Activated CD4-positive, CD25-positive, alpha-beta regulatory T cell treated with anti-CD3 and anti-CD28 coated beads, Interleukin-2, amount 50 U/mL, for 24 hours (primary cell): ENCODE measurements around the gene RNH1.

Source experiments
- ATAC-seq, 2 donors: fragments of 150-1000 bp; cut with Tn5 transposase; one replicate each; pipeline ENCODE4 v1.10.0; 2021; ENCODE audit warnings: mild to moderate bottlenecking in 1 of 2, moderate library complexity in 1 of 2

RNH1 gene

DNA sequence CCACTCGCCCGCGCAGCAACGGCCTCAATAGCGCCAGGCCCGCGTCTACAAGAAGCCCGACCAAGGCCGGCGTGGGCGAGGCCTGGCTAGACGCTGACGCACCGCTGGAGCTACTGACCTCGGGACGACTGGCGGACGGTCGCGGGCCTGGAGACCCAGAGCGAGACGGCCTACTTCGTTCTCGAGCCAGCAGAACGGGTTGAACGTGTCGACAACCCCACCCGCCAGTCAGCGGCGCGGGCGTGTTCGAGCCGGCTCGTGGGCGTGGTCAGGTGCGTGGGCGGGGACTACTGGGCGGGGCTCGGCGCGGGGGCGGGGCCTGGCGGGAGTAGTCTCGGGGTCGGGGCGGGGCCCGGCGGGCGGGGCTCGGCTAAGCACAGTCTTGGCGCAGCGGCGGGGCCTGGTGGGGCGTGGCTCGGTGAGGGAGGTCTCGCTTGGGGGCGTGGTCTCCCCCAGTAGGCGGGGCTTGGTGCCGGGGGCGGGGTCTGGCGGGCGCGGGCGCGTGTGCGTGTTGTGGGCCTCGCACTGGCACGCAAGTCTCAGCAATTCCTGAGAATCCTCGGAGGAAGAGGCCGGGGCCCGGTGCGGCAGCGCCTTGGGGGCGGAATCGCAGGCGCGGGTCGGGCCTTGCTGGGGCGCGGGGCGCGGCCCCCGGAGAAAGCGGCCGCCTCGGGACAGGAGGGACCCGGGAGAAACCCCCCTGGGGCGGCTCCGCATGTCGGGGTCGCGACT is at the start of gene RNH1:
RNH1 (minus strand) TSS at position 248 of the 732 bp plus-strand sequence. CDS start 5,080 bp downstream, outside the sequence.
- ATAC-seq: peak; percentile 68 to 71

- ATAC-seq: no peak
Measured at GRCh38 chr11:555780-556661, 49.0 kb upstream of the RNH1 start.

- no peak for ATAC-seq
Measured at GRCh38 chr11:555227-555779, 48.3 kb upstream of the RNH1 start.

DNA sequence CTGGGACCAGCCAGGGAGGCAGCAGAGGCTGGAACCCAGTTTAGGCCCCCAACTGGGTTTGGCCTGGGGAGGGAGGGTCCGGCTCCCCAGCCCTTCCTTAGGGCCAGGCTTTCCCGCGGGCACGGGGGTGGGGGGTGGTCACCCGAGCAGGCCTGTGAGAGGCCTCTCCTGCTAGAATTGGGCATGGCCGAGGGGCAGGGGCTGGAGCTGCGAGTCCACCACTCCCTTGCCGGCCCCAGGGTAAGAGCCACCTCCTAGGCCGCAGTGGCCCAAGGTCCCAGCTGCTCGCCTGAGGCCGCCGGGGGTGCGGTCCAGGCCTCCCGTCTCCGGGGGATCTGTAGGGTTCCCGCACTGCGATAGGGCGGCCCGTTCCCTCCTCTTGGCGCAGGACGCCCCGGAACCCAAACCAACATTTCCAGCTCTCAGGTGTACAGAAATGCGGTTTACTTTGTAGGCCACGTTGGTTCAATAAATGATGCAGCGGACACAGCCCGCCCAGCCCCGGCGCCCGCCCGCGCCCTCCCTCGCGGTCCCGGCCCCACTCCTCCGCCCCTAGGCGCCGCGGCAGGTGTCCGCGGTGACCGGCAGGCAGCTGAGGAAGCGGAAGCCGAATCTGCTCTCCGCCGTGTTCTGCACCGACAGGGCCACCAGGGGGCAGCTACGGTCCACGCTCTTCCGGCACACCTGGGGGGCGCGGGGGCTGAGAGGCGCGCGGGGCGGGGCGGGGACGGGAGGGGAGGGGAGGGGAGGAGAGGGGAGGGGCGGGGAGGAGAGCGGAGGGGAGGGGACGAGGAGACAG is 47.6 kb upstream of the RNH1 start:
- peak; percentile 78 to 84 for ATAC-seq

DNA sequence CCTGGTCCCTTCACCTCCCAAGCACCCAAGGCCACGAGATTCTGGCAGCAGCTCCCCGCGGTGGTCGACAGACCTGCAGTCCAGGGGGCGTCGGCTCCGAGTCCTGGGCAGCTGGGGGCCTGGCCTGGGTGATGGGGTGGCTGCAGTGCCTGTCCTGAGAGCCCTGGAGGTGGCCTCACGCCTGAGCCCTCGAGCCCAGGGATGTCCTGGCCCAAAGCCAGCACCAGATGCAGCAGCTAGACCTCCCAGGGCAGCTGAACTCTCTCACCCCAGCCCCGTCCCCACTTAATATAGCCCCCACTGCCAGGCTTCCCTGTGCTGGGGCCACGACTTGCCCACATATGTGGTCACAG is 46.9 kb upstream of the RNH1 start:
- ATAC-seq: no peak

DNA sequence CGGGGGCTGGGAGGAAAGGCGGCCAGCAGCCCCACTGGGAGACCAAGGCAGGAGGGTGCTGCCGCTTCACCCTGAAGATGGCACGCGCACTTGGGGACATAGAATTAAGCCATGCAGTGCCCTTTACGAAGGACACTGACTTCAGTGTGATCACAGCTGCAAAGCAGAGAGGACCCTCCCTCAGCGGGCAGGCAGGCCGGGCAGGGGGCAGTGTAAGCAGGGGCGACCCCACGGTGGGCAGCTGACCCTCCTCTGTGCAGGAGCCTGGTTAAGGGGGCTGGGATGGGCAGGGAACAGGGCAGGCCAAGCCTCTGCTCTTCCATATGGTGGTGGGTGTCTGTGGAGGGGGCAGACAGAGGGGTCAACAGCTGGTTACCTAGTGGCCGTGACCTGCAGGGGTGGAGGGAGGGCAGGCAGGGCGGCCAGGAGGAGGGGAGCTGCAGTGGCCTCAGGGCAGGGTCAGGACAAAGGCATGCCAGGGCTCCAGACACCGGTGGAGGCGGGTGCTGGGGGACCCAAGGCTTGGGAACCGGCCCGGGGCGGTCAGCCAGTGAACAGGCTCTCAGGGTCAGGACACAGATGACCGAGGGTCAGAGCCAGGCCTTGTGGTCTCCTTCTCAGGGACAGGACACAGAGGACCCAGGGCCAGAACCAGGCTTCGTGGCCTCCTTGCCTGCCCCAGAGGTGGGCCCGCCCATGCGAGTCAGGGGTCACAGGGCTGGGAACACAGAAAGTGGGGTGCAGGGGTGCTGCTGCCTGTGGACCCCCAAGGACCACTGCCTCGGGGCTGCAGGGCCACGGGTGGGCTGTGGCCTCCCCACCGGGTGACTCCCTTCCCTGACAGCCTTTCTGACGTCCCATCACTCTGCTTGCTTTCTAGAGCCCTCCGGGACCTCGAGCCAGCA is 46.3 kb upstream of the RNH1 start:
- no peak for ATAC-seq

GRCh38 chr11:551596-551995 is 44.6 kb upstream of the RNH1 start:
- ATAC-seq: no peak

GRCh38 chr11:551131-551530 is 44.1 kb upstream of the RNH1 start:
- no peak for ATAC-seq

GRCh38 chr11:550746-551085 is 43.7 kb upstream of the RNH1 start:
- ATAC-seq: no peak

DNA sequence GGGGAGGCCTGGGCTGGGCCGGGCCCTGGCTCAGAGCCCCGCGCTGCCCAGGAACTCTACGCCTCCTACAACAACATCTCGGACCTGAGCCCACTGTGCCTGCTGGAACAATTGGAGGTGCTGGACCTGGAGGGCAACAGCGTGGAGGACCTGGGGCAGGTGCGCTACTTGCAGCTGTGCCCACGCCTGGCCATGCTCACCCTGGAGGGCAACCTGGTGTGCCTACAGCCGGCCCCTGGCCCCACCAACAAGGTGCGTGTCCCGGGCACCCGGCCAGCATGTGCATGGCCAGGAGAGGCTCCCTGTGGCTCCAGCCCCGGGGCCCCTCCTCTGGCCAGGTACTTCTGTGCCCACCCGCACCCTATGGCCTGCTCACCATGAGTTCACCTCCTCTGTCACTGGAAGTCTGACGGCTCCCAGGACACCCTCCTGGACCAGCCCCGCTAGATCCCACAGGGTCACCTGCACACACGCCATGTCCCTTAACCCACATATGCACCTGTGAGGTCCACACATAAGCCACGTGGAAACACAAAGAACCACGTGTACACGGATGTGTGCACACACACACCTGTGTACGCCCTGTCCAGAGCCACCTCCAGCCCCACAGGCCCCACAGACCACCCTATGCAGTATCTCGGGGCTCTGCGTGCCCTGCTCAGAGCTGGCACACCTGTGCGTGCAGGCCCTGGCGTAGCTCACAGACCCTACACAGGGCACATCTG is 43.1 kb upstream of the RNH1 start:
- ATAC-seq: no peak

DNA sequence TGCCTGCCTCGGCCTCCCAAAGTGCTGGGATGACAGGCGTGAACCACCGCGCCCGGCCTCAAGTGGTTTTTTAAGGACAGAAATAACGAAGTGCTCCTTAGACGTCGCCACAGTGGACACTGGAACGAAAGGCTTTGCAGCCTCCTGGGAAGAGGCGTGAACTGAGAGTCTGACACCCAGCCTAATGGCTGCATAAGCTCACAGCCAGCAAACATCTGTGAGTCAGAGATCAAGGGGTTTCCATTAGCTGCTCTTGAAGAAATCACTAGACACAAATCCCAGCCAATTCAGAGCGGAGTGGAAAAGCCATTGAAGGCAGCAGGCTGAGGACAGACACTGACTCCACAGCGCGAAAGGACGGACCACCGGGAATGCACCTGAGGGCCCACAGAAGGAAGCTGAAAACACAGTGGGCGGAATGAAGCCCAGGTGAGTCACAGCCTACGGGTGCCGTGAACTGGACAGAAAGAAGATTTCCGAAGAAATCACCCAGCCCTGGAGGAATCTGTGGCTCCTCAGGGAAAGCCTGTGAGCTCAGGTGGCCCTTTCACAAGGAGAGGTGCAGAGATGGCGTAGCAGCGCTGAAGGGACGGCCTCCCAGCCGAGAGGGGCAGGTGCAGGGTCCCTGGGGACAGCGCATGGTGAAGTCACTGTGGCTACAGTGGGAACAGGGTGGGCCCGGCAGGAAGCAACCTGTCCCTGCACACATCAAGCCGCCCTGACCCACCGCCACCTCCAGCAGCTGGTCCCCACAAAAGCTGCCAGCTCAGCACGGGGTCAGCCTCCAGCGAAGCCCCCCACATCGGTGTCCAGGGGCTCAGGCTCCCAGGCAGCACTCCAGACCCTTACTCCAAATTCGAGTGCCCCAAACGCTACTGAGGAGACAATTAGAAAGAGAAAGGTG is 41.9 kb upstream of the RNH1 start:
- ATAC-seq: no peak

DNA sequence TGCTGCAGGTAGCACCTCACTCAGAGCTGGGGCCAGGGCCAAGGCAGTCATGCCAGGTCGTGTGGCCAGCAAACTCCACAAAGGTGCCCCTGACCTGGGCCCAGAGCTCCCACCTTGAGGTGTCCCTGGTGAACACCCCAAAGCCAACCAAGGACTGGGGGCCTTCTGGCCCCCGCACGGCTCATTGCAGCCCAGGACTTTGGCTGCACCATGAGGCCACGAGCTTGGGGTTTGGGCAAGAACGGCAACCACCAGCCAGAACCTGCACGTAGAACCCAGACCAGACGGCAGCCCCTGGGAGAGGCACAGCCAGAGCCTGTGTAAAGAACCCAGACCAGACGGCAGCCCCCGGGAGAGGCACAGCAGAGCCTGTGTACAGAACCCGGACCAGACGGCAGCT is 38.1 kb upstream of the RNH1 start:
- ATAC-seq: no peak

- no peak for ATAC-seq
Measured at GRCh38 chr11:544817-545166, 37.8 kb upstream of the RNH1 start.

GRCh38 chr11:541433-541885 is 34.4 kb upstream of the RNH1 start:
- ATAC-seq: no peak

DNA sequence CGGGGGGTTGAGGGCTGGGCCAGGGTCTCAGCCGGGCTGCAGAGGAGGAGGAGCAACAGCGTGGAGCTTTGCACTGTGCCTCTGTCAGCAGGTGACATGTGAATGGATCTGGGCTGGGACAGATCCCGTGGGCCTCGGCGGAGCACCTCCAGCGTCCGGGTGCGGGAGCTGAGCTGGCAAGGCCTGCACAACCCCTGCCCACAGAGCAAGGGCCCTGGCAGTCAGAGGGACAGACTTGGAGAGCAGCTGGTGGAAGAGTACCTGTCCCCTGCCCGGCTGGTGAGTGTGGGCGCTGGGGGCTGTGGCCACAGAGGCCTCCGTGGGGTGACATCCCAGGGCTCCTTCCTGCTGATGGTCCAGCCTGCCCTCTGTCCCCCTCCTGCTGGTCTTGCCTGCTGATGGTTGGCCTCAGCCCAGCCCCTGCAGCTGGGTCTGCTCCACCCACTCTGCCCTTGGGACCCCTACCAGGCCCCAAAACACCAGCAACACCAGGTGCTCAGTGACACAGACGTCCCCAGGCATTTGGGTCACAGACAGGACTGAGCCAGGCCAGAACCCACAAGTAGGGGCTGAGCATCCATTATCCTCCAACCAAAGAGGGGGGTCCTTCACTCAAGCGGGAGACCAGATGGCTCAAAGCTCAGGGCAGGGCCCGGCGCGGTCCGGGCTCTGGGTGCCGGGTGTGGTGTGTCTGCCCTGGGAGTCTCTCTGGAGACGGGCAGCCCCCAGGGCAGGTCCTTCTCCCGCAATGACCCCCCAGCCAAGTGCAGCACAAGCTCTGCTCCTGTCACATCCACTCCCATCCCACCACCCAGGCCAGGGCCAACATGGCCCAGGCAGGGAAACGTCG is 33.8 kb upstream of the RNH1 start:
- no peak for ATAC-seq

DNA sequence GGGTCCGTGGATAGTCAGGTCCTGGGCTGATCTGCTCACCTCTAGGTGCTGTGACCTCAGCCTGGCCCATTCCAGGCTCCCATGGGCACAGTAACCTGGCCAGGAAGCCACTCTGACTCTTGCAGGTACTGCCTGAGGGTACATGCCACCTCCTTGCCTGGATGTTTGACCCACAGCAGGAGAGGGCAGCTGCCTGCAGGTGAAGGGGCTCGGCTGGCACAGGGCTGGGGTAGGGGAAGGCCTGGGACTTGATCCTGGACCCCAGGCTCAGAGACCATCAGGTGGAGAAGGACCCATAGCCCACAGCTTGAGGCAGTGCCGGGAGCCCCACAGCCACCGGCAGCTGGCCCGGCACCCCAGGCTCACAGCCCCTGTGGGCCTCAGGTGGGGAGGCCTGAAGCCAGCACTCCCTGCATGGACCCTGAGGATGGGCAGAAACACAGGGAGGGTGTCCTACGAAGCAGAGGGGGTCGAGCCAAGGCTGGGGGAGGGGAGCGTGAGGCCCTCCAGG is 33.0 kb upstream of the RNH1 start:
- ATAC-seq: no peak

GRCh38 chr11:538431-539051 is 31.5 kb upstream of the RNH1 start:
- ATAC-seq: no peak

- no peak for ATAC-seq
Measured at GRCh38 chr11:537622-538430, 30.8 kb upstream of the RNH1 start.
